CD4-positive, alpha-beta memory T cell (primary cell): ENCODE measurements around the gene C11orf58. TPM values are rescaled to one million over a fixed set of nuclear protein-coding genes. Genes with fewer than 3 reads are reported as not detected.

Experiments used
- CTCF ChIA-PET: fragments of 350-600 bp; sonication (Branson Sonifier 250); formaldehyde crosslinking; loops from one replicate; lab custom pipeline; 2021; ENCODE audit warnings: inconsistent platforms; ENCODE audit not compliant: partially characterized antibody; lab: Charles Lee
- POLR2A ChIA-PET: fragments of 350-600 bp; sonication (Branson Sonifier 250); formaldehyde crosslinking; loops from one replicate; lab custom pipeline; 2021; ENCODE audit not compliant: partially characterized antibody; lab: Charles Lee
- DNase-seq, 5 donors: peaks; one replicate each; pipeline versions ENCODE4 v3.0.0 to v3.0.0-alpha.2; 2020 to 2022; ENCODE audit warnings: mixed read lengths in 1 of 5
- H3K27ac ChIP-seq: one replicate; pipeline ENCODE4 v1.7.0; 2013; ENCODE audit warnings: low read depth, low read length
- H3K27me3 ChIP-seq: 2 replicates; pipeline ENCODE4 v1.7.0; 2013; ENCODE audit warnings: mild to moderate bottlenecking, low read length, moderate library complexity; ENCODE audit not compliant: insufficient read depth
- H3K36me3 ChIP-seq: 2 replicates; pipeline ENCODE4 v1.7.0; 2013; ENCODE audit warnings: mild to moderate bottlenecking, low read length, moderate library complexity; ENCODE audit not compliant: insufficient read depth
- H3K4me1 ChIP-seq: 2 replicates; pipeline ENCODE4 v1.7.0; 2013; ENCODE audit warnings: mild to moderate bottlenecking, low read length, moderate library complexity; ENCODE audit not compliant: insufficient read depth
- H3K4me3 ChIP-seq, 2 donors: one replicate each; pipeline ENCODE4 v1.7.0; 2013; ENCODE audit warnings: low read length in 2 of 2, mild to moderate bottlenecking in 1 of 2
- H3K9me3 ChIP-seq, 2 donors: one replicate each; pipeline ENCODE4 v1.7.0; 2013; ENCODE audit warnings: low read length in 2 of 2, control low read depth in 1 of 2; ENCODE audit not compliant: control insufficient read depth in 1 of 2
- H3K27ac Mint-ChIP-seq, 7 donors: one replicate each; pipeline ENCODE4 v1.8.0; 2020 to 2021; ENCODE audit warnings: mixed read lengths in 7 of 7, mild to moderate bottlenecking in 6 of 7, inconsistent platforms in 3 of 7, moderate library complexity in 3 of 7
- H3K27me3 Mint-ChIP-seq, 2 donors: one replicate each; pipeline ENCODE4 v1.8.0; 2020 to 2021; ENCODE audit warnings: mixed read lengths in 2 of 2
- H3K36me3 Mint-ChIP-seq, 2 donors: one replicate each; pipeline ENCODE4 v1.8.0; 2020 to 2021; ENCODE audit warnings: mixed read lengths in 2 of 2, inconsistent platforms in 1 of 2, mild to moderate bottlenecking in 1 of 2
- H3K4me1 Mint-ChIP-seq, 4 donors: one replicate each; pipeline ENCODE4 v1.8.0; 2020 to 2021; ENCODE audit warnings: mixed read lengths in 4 of 4, mild to moderate bottlenecking in 1 of 4
- H3K4me3 Mint-ChIP-seq, 8 donors: one replicate each; pipeline ENCODE4 v1.8.0; 2020 to 2021; ENCODE audit warnings: mixed read lengths in 8 of 8, mild to moderate bottlenecking in 7 of 8, moderate library complexity in 6 of 8, inconsistent platforms in 3 of 8
- H3K9me3 Mint-ChIP-seq, 8 donors: one replicate each; pipeline ENCODE4 v1.8.0; 2020 to 2021; ENCODE audit warnings: mixed read lengths in 8 of 8, mild to moderate bottlenecking in 5 of 8, inconsistent platforms in 3 of 8, moderate library complexity in 1 of 8
- intact Hi-C: fragments of 100-400 bp; cut with micrococcal nuclease; formaldehyde crosslinking; loops from one replicate; pipeline ENCODE4 v1.15.1; 2023
- polyA plus RNA-seq, 2 donors: library from polyadenylated mRNA; unstranded; fragments of 300-500 nt; fragmentation: Illumina TruSeq; gene quantifications; one replicate each; pipeline ENCODE4 v1.2.3, GENCODE V29; 2021
- total RNA-seq, 2 experiments: library from RNA; stranded (reverse); gene quantifications; one replicate each; pipeline ENCODE4 v1.2.3, GENCODE V29; 2021

C11orf58 gene
- total and polyA plus RNA-seq, 4 experiments from 2014 or later = 145 to 221 (median 158) TPM

GRCh38 chr11:16779436-16779835 lies 41.0 kb downstream of the C11orf58 start:
- DNase-seq = no peak
- Histone ChIP-seq H3K9me3 (no peaks in the 10 kb centered on the region), H3K36me3 (no peaks in the 10 kb centered on the region), H3K4me3 (no peak overlapping the region), H3K27me3 (no peaks in the 10 kb centered on the region), H3K27ac (no peak overlapping the region), H3K4me1 (no peaks in the 10 kb centered on the region)
- ChIA-PET CTCF (interaction anchor here (0.7 to 1.0 kb wide), 2 partner anchors 9 to 294 kb away, joined by 4 read pairs; no protein-coding TSS in a partner anchor), POLR2A (no interaction called here)
- H3K9me3 Mint-ChIP-seq = no peaks in the 10 kb centered on the region
- no peak overlapping the region for H3K4me3 Mint-ChIP-seq
- intact Hi-C loops = no loop called here
- no peaks in the 10 kb centered on the region for H3K4me1 Mint-ChIP-seq
- no peak overlapping the region for H3K27ac Mint-ChIP-seq
- H3K36me3 Mint-ChIP-seq = peaks cover 0 to 4% of the 10 kb centered on the region in 2 donors
- H3K27me3 Mint-ChIP-seq = no peaks in the 10 kb centered on the region

GRCh38 chr11:16780146-16780545 lies 41.7 kb downstream of the C11orf58 start:
- H3K4me1 ChIP-seq = no peaks in the 10 kb centered on the region
- no peak for DNase-seq
- no peaks in the 10 kb centered on the region for H3K36me3 ChIP-seq
- ChIA-PET CTCF (interaction anchor here (1.0 kb wide), 1 partner anchor 8 kb away, joined by 4 read pairs; no protein-coding TSS in a partner anchor), POLR2A (no interaction called here)
- H3K27me3 Mint-ChIP-seq = no peaks in the 10 kb centered on the region
- H3K27ac Mint-ChIP-seq = no peak overlapping the region
- intact Hi-C loops = loop anchor here (10.0 kb wide), 1 partner anchor 725 kb away; no protein-coding TSS in a partner anchor
- H3K4me3 ChIP-seq = no peak overlapping the region
- H3K4me1 Mint-ChIP-seq = no peaks in the 10 kb centered on the region
- H3K9me3 ChIP-seq = no peaks in the 10 kb centered on the region
- no peak overlapping the region for H3K4me3 Mint-ChIP-seq
- H3K36me3 Mint-ChIP-seq = peaks cover 0 to 4% of the 10 kb centered on the region in 2 donors
- H3K27me3 ChIP-seq = no peaks in the 10 kb centered on the region
- no peak overlapping the region for H3K27ac ChIP-seq
- H3K9me3 Mint-ChIP-seq = no peaks in the 10 kb centered on the region

- H3K27me3 Mint-ChIP-seq = no peaks in the 10 kb centered on the region
- intact Hi-C loops = loop anchor here (10.0 kb wide), 1 partner anchor 724 kb away; no protein-coding TSS in a partner anchor
- POLR2A ChIA-PET = no interaction called here
- peaks cover 0 to 4% of the 10 kb centered on the region in 2 donors for H3K36me3 Mint-ChIP-seq
- Histone ChIP-seq H3K27me3 (no peaks in the 10 kb centered on the region), H3K4me1 (no peaks in the 10 kb centered on the region), H3K36me3 (no peaks in the 10 kb centered on the region), H3K27ac (no peak overlapping the region), H3K4me3 (no peak overlapping the region), H3K9me3 (no peaks in the 10 kb centered on the region)
- no peaks in the 10 kb centered on the region for H3K9me3 Mint-ChIP-seq
- no peak overlapping the region for H3K27ac Mint-ChIP-seq
- no peak for DNase-seq
- CTCF ChIA-PET = no interaction called here
- no peaks in the 10 kb centered on the region for H3K4me1 Mint-ChIP-seq
- H3K4me3 Mint-ChIP-seq = no peak overlapping the region
Measured at GRCh38 chr11:16780698-16781550, 42.5 kb downstream of the C11orf58 start.

GRCh38 chr11:16781936-16782919 lies 43.8 kb downstream of the C11orf58 start:
- intact Hi-C loops = loop anchor here (10.0 kb wide), 1 partner anchor 723 kb away; no protein-coding TSS in a partner anchor
- no peaks in the 10 kb centered on the region for H3K36me3 ChIP-seq
- H3K4me3 Mint-ChIP-seq = no peak overlapping the region
- H3K27me3 Mint-ChIP-seq = no peaks in the 10 kb centered on the region
- ChIA-PET POLR2A (no interaction called here), CTCF (interaction anchor here (5.2 kb wide), 1 partner anchor 12 kb away, joined by 26 read pairs; no protein-coding TSS in a partner anchor)
- H3K27ac Mint-ChIP-seq = peak overlapping the region in 1 of 7 donors; percentile 43
- no peak for DNase-seq
- H3K9me3 Mint-ChIP-seq = no peaks in the 10 kb centered on the region
- H3K27ac ChIP-seq = no peak overlapping the region
- H3K36me3 Mint-ChIP-seq = peaks cover 0 to 4% of the 10 kb centered on the region in 2 donors
- H3K4me1 ChIP-seq = no peaks in the 10 kb centered on the region
- no peaks in the 10 kb centered on the region for H3K4me1 Mint-ChIP-seq
- H3K9me3 ChIP-seq = no peaks in the 10 kb centered on the region
- H3K4me3 ChIP-seq = no peak overlapping the region
- H3K27me3 ChIP-seq = no peaks in the 10 kb centered on the region

- H3K9me3 Mint-ChIP-seq = no peaks in the 10 kb centered on the region
- intact Hi-C loops = loop anchor here (10.0 kb wide), 1 partner anchor 721 kb away; no protein-coding TSS in a partner anchor
- POLR2A ChIA-PET = no interaction called here
Measured at GRCh38 chr11:16783321-16783801, 44.9 kb downstream of the C11orf58 start.

GRCh38 chr11:16784097-16784496 lies 45.6 kb downstream of the C11orf58 start:
- no peaks in the 10 kb centered on the region for H3K27me3 Mint-ChIP-seq
- H3K4me1 ChIP-seq = no peaks in the 10 kb centered on the region
- no peaks in the 10 kb centered on the region for H3K36me3 ChIP-seq
- no peak overlapping the region for H3K27ac ChIP-seq
- no peak overlapping the region for H3K4me3 Mint-ChIP-seq
- no peak overlapping the region for H3K4me3 ChIP-seq
- ChIA-PET CTCF (interaction anchor here (0.7 to 6.9 kb wide), 9 partner anchors 10 to 279 kb away, joined by 3 to 55 read pairs (median 4); no protein-coding TSS in a partner anchor), POLR2A (no interaction called here)
- peaks cover 0 to 1% (median 0%) of the 10 kb centered on the region in 4 donors for H3K4me1 Mint-ChIP-seq
- intact Hi-C loops = loop anchor here (10.0 kb wide), 1 partner anchor 721 kb away; no protein-coding TSS in a partner anchor
- peaks cover 0 to 2% of the 10 kb centered on the region in 2 donors for H3K36me3 Mint-ChIP-seq
- H3K9me3 ChIP-seq = no peaks in the 10 kb centered on the region
- H3K9me3 Mint-ChIP-seq = no peaks in the 10 kb centered on the region
- no peaks in the 10 kb centered on the region for H3K27me3 ChIP-seq
- DNase-seq = no peak
- no peak overlapping the region for H3K27ac Mint-ChIP-seq

More at GRCh38 chr11:16783321-16783801, 44.9 kb downstream of the C11orf58 start:
- Mint-ChIP-seq H3K27ac (no peak overlapping the region), H3K36me3 (peaks cover 0 to 4% of the 10 kb centered on the region in 2 donors), H3K27me3 (no peaks in the 10 kb centered on the region), H3K4me1 (peaks cover 0 to 1% (median 0%) of the 10 kb centered on the region in 4 donors), H3K4me3 (no peak overlapping the region)
- H3K27me3 ChIP-seq = no peaks in the 10 kb centered on the region
- no peaks in the 10 kb centered on the region for H3K36me3 ChIP-seq
- no peaks in the 10 kb centered on the region for H3K4me1 ChIP-seq
- DNase-seq = no peak
- CTCF ChIA-PET = interaction anchor here (1.4 to 6.9 kb wide), 5 partner anchors 9 to 38 kb away, joined by 3 to 55 read pairs (median 16); no protein-coding TSS in a partner anchor
- H3K4me3 ChIP-seq = no peak overlapping the region
- H3K9me3 ChIP-seq = no peaks in the 10 kb centered on the region
- no peak overlapping the region for H3K27ac ChIP-seq
